HCT116 (cell line): ENCODE data around the gene PRRT2. TPM values are rescaled to one million over a fixed set of nuclear protein-coding genes. Genes with fewer than 3 reads are reported as not detected.

Experiments
- ATAC-seq: fragments of 200-7000 bp; cut with Tn5 transposase; 2 replicates; pipeline ENCODE4 v1.9.1; 2020; ENCODE audit warnings: mild to moderate bottlenecking, moderate library complexity
- BruUV-seq: library from RNA; stranded (reverse); fragments of 400-500 nt; replicated peaks from 2 replicates; lab custom pipeline; 2021; lab: Mats Ljungman, UMichigan
- CTCF ChIA-PET: fragments of 300-600 bp; sonication (Branson Sonifier 250); formaldehyde crosslinking; loops from one replicate; lab custom pipeline; 2021; ENCODE audit warnings: antibody characterized with exemption; lab: Charles Lee
- POLR2A ChIA-PET: fragments of 300-600, 350-600 bp; sonication (Branson Sonifier 250); formaldehyde crosslinking; loops from one replicate; lab custom pipeline; 2021; ENCODE audit warnings: antibody characterized with exemption; lab: Charles Lee
- RAD21 ChIA-PET, 2 experiments: fragments of 300-600 bp; sonication (Branson Sonifier 250); formaldehyde crosslinking; loops; one replicate each; lab custom pipeline; 2023; ENCODE audit warnings: low total read pairs in 2 of 2; ENCODE audit not compliant: uncharacterized antibody in 2 of 2, unreplicated experiment in 2 of 2, low non-redundant PET in 1 of 2; lab: Charles Lee
- DNase-seq: peaks from one replicate; pipeline ENCODE4 v3.0.0-alpha.2; 2010; ENCODE audit warnings: low read depth, low spot score
- H2AFZ ChIP-seq: fragments of 200-600 bp; shearing (Covaris generic), sonication (generic); 2 replicates; pipeline ENCODE4 v1.6.1; 2017; ENCODE audit warnings: low read depth, mixed run types, mixed read lengths, antibody characterized with exemption, low read length; ENCODE audit not compliant: poor library complexity, severe bottlenecking
- H3K27ac ChIP-seq: 2 replicates; pipeline ENCODE4 v1.5.1; 2012; ENCODE audit warnings: low read depth, low read length
- H3K27me3 ChIP-seq: fragments of 200-600 bp; sonication (generic); 2 replicates; pipeline ENCODE4 v1.6.1; 2016; ENCODE audit warnings: mixed run types, low read length, mixed read lengths; ENCODE audit not compliant: insufficient read depth
- H3K36me3 ChIP-seq, 2 experiments: fragments of 200-500 bp in 1 of 2; fragments of 200-600 bp in 1 of 2; sonication (Bioruptor generic) in 1 of 2; sonication (generic) in 1 of 2; 2 replicates each; pipeline versions ENCODE4 v1.5.1 to v1.6.1; 2014 to 2016; ENCODE audit warnings: low read length in 2 of 2, inconsistent platforms in 1 of 2, mixed read lengths in 1 of 2, mixed run types in 1 of 2; ENCODE audit not compliant: insufficient read depth in 2 of 2, control insufficient read depth in 1 of 2
- H3K4me1 ChIP-seq, 2 experiments: fragments of 200-600 bp in 1 of 2; sonication (generic) in 1 of 2; 2 replicates each; pipeline versions ENCODE4 v1.5.1 to v1.6.1; 2012 to 2017; ENCODE audit warnings: low read length in 2 of 2, inconsistent platforms in 1 of 2, mild to moderate bottlenecking in 1 of 2, mixed read lengths in 1 of 2, mixed run types in 1 of 2, moderate library complexity in 1 of 2; ENCODE audit not compliant: insufficient read depth in 2 of 2, control insufficient read depth in 1 of 2
- H3K4me2 ChIP-seq: fragments of 200-600 bp; sonication (generic); 2 replicates; pipeline ENCODE4 v1.6.1; 2017; ENCODE audit warnings: mixed run types, low read length, mixed read lengths
- H3K4me3 ChIP-seq, 2 experiments: fragments of 200-600 bp in 1 of 2; sonication (generic) in 1 of 2; replicated peaks in 1 of 2; 2 replicates each; pipeline ENCODE4 v1.5.1; 2011 to 2016; ENCODE audit warnings: low read length in 2 of 2, control low read depth in 1 of 2, low read depth in 1 of 2, mild to moderate bottlenecking in 1 of 2, mixed read lengths in 1 of 2, mixed run types in 1 of 2
- H3K79me2 ChIP-seq: fragments of 200-600 bp; sonication (generic); 2 replicates; pipeline ENCODE4 v1.6.1; 2017; ENCODE audit warnings: mild to moderate bottlenecking, mixed run types, low read length, moderate library complexity, mixed read lengths; ENCODE audit not compliant: insufficient read depth
- H3K9ac ChIP-seq: fragments of 200-600 bp; sonication (generic); 2 replicates; pipeline ENCODE4 v1.6.1; 2016; ENCODE audit warnings: low read length, mixed read lengths
- H3K9me2 ChIP-seq: fragments of 200-600 bp; sonication (generic), shearing (Covaris generic); 2 replicates; pipeline ENCODE4 v1.6.1; 2017; ENCODE audit warnings: mixed run types, mild to moderate bottlenecking, moderate library complexity; ENCODE audit not compliant: insufficient read depth
- H3K9me3 ChIP-seq, 2 experiments: fragments of 200-500 bp in 1 of 2; fragments of 200-600 bp in 1 of 2; sonication (Bioruptor generic) in 1 of 2; sonication (generic) in 1 of 2; 2 replicates each; pipeline ENCODE4 v1.6.1; 2014 to 2017; ENCODE audit warnings: low read length in 2 of 2, mixed read lengths in 2 of 2, inconsistent platforms in 1 of 2, low read depth in 1 of 2, mild to moderate bottlenecking in 1 of 2, mixed run types in 1 of 2, moderate library complexity in 1 of 2; ENCODE audit not compliant: control insufficient read depth in 1 of 2, insufficient read depth in 1 of 2
- H4K20me1 ChIP-seq: fragments of 200-600 bp; sonication (generic), shearing (Covaris generic); 2 replicates; pipeline ENCODE4 v1.6.1; 2017; ENCODE audit warnings: mixed run types, mild to moderate bottlenecking, moderate library complexity; ENCODE audit not compliant: insufficient read depth
- CBX3 ChIP-seq: IDR thresholded peaks from 2 replicates; pipeline ENCODE4 v1.6.1; 2012; ENCODE audit warnings: low read depth
- CEBPB ChIP-seq: IDR thresholded peaks from 2 replicates; pipeline ENCODE4 v1.6.1; 2012; ENCODE audit warnings: low read depth
- ELF1 ChIP-seq: IDR thresholded peaks from 2 replicates; pipeline ENCODE4 v1.6.1; 2012; ENCODE audit warnings: low read depth, borderline replicate concordance
- EZH2 ChIP-seq: fragments of 200-600 bp; sonication (generic); IDR thresholded peaks from 2 replicates; pipeline ENCODE4 v1.6.1; 2017; ENCODE audit warnings: antibody characterized with exemption, mixed run types
- EZH2phosphoT487 ChIP-seq: fragments of 200-600 bp; IDR thresholded peaks from 2 replicates; pipeline ENCODE4 v1.6.1; 2018; ENCODE audit warnings: antibody characterized with exemption, borderline replicate concordance
- FOSL1 ChIP-seq: IDR thresholded peaks from 2 replicates; pipeline ENCODE4 v1.6.1; 2012; ENCODE audit warnings: low read depth
- POLR2A ChIP-seq: IDR thresholded peaks from 2 replicates; pipeline ENCODE4 v1.7.0; 2011; ENCODE audit warnings: borderline replicate concordance; ENCODE audit not compliant: insufficient read depth, insufficient read length; ENCODE audit errors: extremely low read depth
- POLR2AphosphoS5 ChIP-seq: IDR thresholded peaks from 2 replicates; pipeline ENCODE4 v1.6.1; 2011; ENCODE audit warnings: mild to moderate bottlenecking, low read depth, low read length, moderate library complexity
- RAD21 ChIP-seq: IDR thresholded peaks from 2 replicates; pipeline ENCODE4 v1.6.1; 2012; ENCODE audit warnings: low read depth, mild to moderate bottlenecking
- SIN3A ChIP-seq: IDR thresholded peaks from 2 replicates; pipeline ENCODE4 v1.6.1; 2012; ENCODE audit warnings: low read depth
- SP1 ChIP-seq: IDR thresholded peaks from 2 replicates; pipeline ENCODE4 v1.6.1; 2012; ENCODE audit warnings: low read depth
- YY1 ChIP-seq: IDR thresholded peaks from 2 replicates; pipeline ENCODE4 v1.6.1; 2011; ENCODE audit warnings: low read length, low read depth, moderate library complexity, mild to moderate bottlenecking; ENCODE audit not compliant: insufficient replicate concordance; ENCODE audit errors: extremely low read depth
- ZFX ChIP-seq: fragments of 450-650 bp; IDR thresholded peaks from 2 replicates; pipeline ENCODE4 v1.6.1; 2017
- ZNF274 ChIP-seq: fragments of 200-500 bp; sonication (Bioruptor generic); IDR thresholded peaks from 2 replicates; pipeline ENCODE4 v1.6.1; 2014; ENCODE audit warnings: mild to moderate bottlenecking, low read depth, low read length, inconsistent platforms
- intact Hi-C: fragments of 100-400 bp; cut with micrococcal nuclease; formaldehyde crosslinking; loops from 2 replicates; pipeline ENCODE4 v1.10.0; 2022
- total RNA-seq: library from RNA; stranded (reverse); gene quantifications from one replicate; pipeline ENCODE4 v1.2.1, GENCODE V29; 2021; ENCODE audit not compliant: unreplicated experiment
- TF ChIP-seq, protein P1 (sequence below), 3 experiments: fragments of 200-600 bp in 1 of 3; sonication (generic) in 1 of 3; IDR thresholded peaks in 2 of 3; conservative IDR thresholded peaks in 1 of 3; 2 replicates each; pipeline ENCODE4 v1.5.1; 2012 to 2017; ENCODE audit warnings: low read depth in 2 of 3, low read length in 2 of 3, antibody characterized with exemption in 1 of 3, borderline replicate concordance in 1 of 3, control low read depth in 1 of 3, mild to moderate bottlenecking in 1 of 3, mixed read lengths in 1 of 3, mixed run types in 1 of 3, moderate library complexity in 1 of 3; ENCODE audit not compliant: insufficient read depth in 1 of 3
- TF ChIP-seq, protein P2 (sequence below): IDR thresholded peaks from 2 replicates; pipeline ENCODE4 v1.6.1; 2012; ENCODE audit warnings: low read depth
- TF ChIP-seq, protein P3 (sequence below): IDR thresholded peaks from 2 replicates; pipeline ENCODE4 v1.6.1; 2012

The PRRT2 gene
- total RNA-seq, 1 experiment from 2014 or later: 4.0 TPM

DNA sequence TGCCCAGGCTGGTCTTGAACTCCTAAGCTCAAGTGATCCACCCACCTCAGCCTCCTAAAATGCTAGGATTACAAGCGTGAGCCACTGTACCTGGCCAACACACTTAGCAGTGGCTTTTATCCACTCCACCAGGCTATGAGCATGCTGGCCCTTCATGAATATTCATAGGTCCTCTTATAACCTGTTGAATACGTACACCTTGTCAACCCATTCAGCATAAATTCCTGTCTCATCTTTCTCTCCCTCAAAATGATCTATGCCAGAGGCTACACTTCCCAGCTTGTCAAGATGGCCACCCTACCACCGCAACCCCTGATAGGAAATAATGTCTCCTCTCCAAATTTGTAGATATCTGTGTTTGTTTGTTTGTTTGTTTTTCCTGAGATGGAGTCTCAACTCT, 44.9 kb upstream of the PRRT2 start:
- H3K4me1 ChIP-seq: peaks cover 18 to 20% of the 10 kb centered on the region in 2 experiments
- POLR2A ChIA-PET: no interaction called here

More for the DNA sequence above, 44.9 kb upstream of the PRRT2 start:
- BruUV-seq: no TSS peak
- no peaks in the 10 kb centered on the region for H3K27me3 ChIP-seq
- ChIA-PET RAD21 (no interaction called here), CTCF (interaction anchor here (0.9 kb wide), 1 partner anchor 23 kb away, joined by 3 read pairs; the partner anchor contains the start of gene KIF22)
- H3K9me2 ChIP-seq: no peaks in the 10 kb centered on the region
- no peak overlapping the region for H3K27ac ChIP-seq
- no peak overlapping the region for H2AFZ ChIP-seq
- no peaks in the 10 kb centered on the region for H4K20me1 ChIP-seq
- H3K9ac ChIP-seq: no peak overlapping the region
- intact Hi-C loops: no loop called here
- DNase-seq (no peak), ATAC-seq (no peak)
- no peaks in the 10 kb centered on the region for H3K36me3 ChIP-seq
- H3K79me2 ChIP-seq: no peaks in the 10 kb centered on the region
- no peak overlapping the region for H3K4me3 ChIP-seq
- no peaks in the 10 kb centered on the region for H3K9me3 ChIP-seq
- TF ChIP-seq ZFX: no peak
- TF ChIP-seq, protein P1, sequence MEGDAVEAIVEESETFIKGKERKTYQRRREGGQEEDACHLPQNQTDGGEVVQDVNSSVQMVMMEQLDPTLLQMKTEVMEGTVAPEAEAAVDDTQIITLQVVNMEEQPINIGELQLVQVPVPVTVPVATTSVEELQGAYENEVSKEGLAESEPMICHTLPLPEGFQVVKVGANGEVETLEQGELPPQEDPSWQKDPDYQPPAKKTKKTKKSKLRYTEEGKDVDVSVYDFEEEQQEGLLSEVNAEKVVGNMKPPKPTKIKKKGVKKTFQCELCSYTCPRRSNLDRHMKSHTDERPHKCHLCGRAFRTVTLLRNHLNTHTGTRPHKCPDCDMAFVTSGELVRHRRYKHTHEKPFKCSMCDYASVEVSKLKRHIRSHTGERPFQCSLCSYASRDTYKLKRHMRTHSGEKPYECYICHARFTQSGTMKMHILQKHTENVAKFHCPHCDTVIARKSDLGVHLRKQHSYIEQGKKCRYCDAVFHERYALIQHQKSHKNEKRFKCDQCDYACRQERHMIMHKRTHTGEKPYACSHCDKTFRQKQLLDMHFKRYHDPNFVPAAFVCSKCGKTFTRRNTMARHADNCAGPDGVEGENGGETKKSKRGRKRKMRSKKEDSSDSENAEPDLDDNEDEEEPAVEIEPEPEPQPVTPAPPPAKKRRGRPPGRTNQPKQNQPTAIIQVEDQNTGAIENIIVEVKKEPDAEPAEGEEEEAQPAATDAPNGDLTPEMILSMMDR (IDR thresholded peaks at IDR 0.05 in 2 of 3, conservative IDR thresholded peaks at IDR 0.05 in 1 of 3; ENCODE audit: borderline replicate concordance in 1 of 3, insufficient read depth in 1 of 3, low read depth in 2 of 3, low read length in 2 of 3): no peak
- TF ChIP-seq SIN3A: no peak
- TF ChIP-seq EZH2phosphoT487: no peak
- TF ChIP-seq ELF1: no peak
- TF ChIP-seq CBX3: no peak
- TF ChIP-seq, protein P2, sequence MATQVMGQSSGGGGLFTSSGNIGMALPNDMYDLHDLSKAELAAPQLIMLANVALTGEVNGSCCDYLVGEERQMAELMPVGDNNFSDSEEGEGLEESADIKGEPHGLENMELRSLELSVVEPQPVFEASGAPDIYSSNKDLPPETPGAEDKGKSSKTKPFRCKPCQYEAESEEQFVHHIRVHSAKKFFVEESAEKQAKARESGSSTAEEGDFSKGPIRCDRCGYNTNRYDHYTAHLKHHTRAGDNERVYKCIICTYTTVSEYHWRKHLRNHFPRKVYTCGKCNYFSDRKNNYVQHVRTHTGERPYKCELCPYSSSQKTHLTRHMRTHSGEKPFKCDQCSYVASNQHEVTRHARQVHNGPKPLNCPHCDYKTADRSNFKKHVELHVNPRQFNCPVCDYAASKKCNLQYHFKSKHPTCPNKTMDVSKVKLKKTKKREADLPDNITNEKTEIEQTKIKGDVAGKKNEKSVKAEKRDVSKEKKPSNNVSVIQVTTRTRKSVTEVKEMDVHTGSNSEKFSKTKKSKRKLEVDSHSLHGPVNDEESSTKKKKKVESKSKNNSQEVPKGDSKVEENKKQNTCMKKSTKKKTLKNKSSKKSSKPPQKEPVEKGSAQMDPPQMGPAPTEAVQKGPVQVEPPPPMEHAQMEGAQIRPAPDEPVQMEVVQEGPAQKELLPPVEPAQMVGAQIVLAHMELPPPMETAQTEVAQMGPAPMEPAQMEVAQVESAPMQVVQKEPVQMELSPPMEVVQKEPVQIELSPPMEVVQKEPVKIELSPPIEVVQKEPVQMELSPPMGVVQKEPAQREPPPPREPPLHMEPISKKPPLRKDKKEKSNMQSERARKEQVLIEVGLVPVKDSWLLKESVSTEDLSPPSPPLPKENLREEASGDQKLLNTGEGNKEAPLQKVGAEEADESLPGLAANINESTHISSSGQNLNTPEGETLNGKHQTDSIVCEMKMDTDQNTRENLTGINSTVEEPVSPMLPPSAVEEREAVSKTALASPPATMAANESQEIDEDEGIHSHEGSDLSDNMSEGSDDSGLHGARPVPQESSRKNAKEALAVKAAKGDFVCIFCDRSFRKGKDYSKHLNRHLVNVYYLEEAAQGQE: no peak
- no peak for TF ChIP-seq YY1
- no peak for TF ChIP-seq FOSL1
- TF ChIP-seq EZH2: no peak
- TF ChIP-seq RAD21: no peak
- TF ChIP-seq POLR2AphosphoS5: no peak
- TF ChIP-seq, protein P3, sequence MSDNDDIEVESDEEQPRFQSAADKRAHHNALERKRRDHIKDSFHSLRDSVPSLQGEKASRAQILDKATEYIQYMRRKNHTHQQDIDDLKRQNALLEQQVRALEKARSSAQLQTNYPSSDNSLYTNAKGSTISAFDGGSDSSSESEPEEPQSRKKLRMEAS: no peak
- TF ChIP-seq CEBPB: no peak
- no peak for TF ChIP-seq ZNF274
- TF ChIP-seq POLR2A: no peak
- no peak for TF ChIP-seq SP1
- no peak overlapping the region for H3K4me2 ChIP-seq
